H9 (cell line): ENCODE results near the gene NET1. TPM values are rescaled to one million over a fixed set of nuclear protein-coding genes. Genes with fewer than 3 reads are reported as not detected.
A peak's percentile ranks its signal among the peaks of the same experiment; 100 is the strongest.

Experiments used
- DNase-seq: peaks from one replicate; pipeline ENCODE4 v3.0.0-alpha.2; 2017
- H2AFZ ChIP-seq: one replicate; pipeline ENCODE4 v1.6.1; 2013; ENCODE audit warnings: mild to moderate bottlenecking, low read length, control low read depth, moderate library complexity
- H2AK5ac ChIP-seq: 2 replicates; pipeline ENCODE4 v1.6.1; 2013; ENCODE audit warnings: low read length, control low read depth, mixed read lengths; ENCODE audit not compliant: insufficient read length
- H2BK120ac ChIP-seq: one replicate; pipeline ENCODE4 v1.6.1; 2013; ENCODE audit warnings: low read depth, mild to moderate bottlenecking, low read length, control low read depth, inconsistent platforms; ENCODE audit not compliant: poor library complexity, severe bottlenecking
- H2BK12ac ChIP-seq: 2 replicates; pipeline ENCODE4 v1.6.1; 2013; ENCODE audit warnings: low read length, control low read depth, mixed read lengths, low read depth; ENCODE audit not compliant: insufficient read length
- H2BK15ac ChIP-seq: 2 replicates; pipeline ENCODE4 v1.6.1; 2013; ENCODE audit warnings: low read depth, low read length, control low read depth
- H2BK20ac ChIP-seq: one replicate; pipeline ENCODE4 v1.6.1; 2013; ENCODE audit warnings: low read depth, mild to moderate bottlenecking, low read length, control low read depth, inconsistent platforms; ENCODE audit not compliant: poor library complexity, severe bottlenecking
- H2BK5ac ChIP-seq: 2 replicates; pipeline ENCODE4 v1.6.1; 2013; ENCODE audit warnings: low read length, control low read depth, mixed read lengths; ENCODE audit not compliant: insufficient read length
- H3K14ac ChIP-seq: 2 replicates; pipeline ENCODE4 v1.6.1; 2013; ENCODE audit warnings: low read length, control low read depth; ENCODE audit not compliant: insufficient read depth
- H3K18ac ChIP-seq: 2 replicates; pipeline ENCODE4 v1.6.1; 2013; ENCODE audit warnings: low read depth, mild to moderate bottlenecking, mixed read lengths, low read length, control low read depth; ENCODE audit not compliant: insufficient read length
- H3K23ac ChIP-seq: 2 replicates; pipeline ENCODE4 v1.6.1; 2013; ENCODE audit warnings: low read length, control low read depth, mixed read lengths, low read depth; ENCODE audit not compliant: insufficient read length
- H3K23me2 ChIP-seq: 2 replicates; pipeline ENCODE4 v1.6.1; 2013; ENCODE audit warnings: low read depth, mild to moderate bottlenecking, mixed read lengths, low read length, control low read depth; ENCODE audit not compliant: insufficient read length, poor library complexity, severe bottlenecking
- H3K27ac ChIP-seq: 2 replicates; pipeline ENCODE4 v1.5.1; 2013; ENCODE audit warnings: low read length, control low read depth, mixed read lengths, low read depth; ENCODE audit not compliant: insufficient read length
- H3K27me3 ChIP-seq: 2 replicates; pipeline ENCODE4 v1.6.1; 2013; ENCODE audit warnings: low read length, control low read depth, inconsistent platforms; ENCODE audit not compliant: insufficient read depth
- H3K4ac ChIP-seq: 2 replicates; pipeline ENCODE4 v1.6.1; 2013; ENCODE audit warnings: low read depth, mild to moderate bottlenecking, control low read depth, inconsistent platforms, low read length, moderate library complexity
- H3K4me1 ChIP-seq: 2 replicates; pipeline ENCODE4 v1.6.1; 2013; ENCODE audit warnings: low read length, control low read depth, inconsistent platforms; ENCODE audit not compliant: insufficient read depth
- H3K4me2 ChIP-seq: 2 replicates; pipeline ENCODE4 v1.6.1; 2013; ENCODE audit warnings: low read length, control low read depth, mixed read lengths; ENCODE audit not compliant: insufficient read length, insufficient read depth
- H3K56ac ChIP-seq: 2 replicates; pipeline ENCODE4 v1.6.1; 2013; ENCODE audit warnings: low read depth, mild to moderate bottlenecking, mixed read lengths, low read length, control low read depth; ENCODE audit not compliant: insufficient read length
- H3K79me1 ChIP-seq: 2 replicates; pipeline ENCODE4 v1.6.1; 2013; ENCODE audit warnings: low read depth, mild to moderate bottlenecking, moderate library complexity, low read length, control low read depth, inconsistent platforms; ENCODE audit not compliant: insufficient read depth, poor library complexity, severe bottlenecking
- H3K79me2 ChIP-seq: 2 replicates; pipeline ENCODE4 v1.6.1; 2013; ENCODE audit warnings: low read length, control low read depth, inconsistent platforms; ENCODE audit not compliant: insufficient read depth
- H3K9ac ChIP-seq: 2 replicates; pipeline ENCODE4 v1.6.1; 2013; ENCODE audit warnings: low read length, control low read depth, mixed read lengths; ENCODE audit not compliant: insufficient read length; ENCODE audit errors: extremely low read depth
- H3K9me3 ChIP-seq: one replicate; pipeline ENCODE4 v1.6.1; 2013; ENCODE audit warnings: low read depth, low read length, inconsistent platforms; ENCODE audit not compliant: control insufficient read depth
- H3T11ph ChIP-seq: one replicate; pipeline ENCODE4 v1.6.1; 2013; ENCODE audit warnings: mild to moderate bottlenecking, low read length, control low read depth, inconsistent platforms
- H4K20me1 ChIP-seq: one replicate; pipeline ENCODE4 v1.6.1; 2013; ENCODE audit not compliant: control insufficient read depth, insufficient read length, insufficient read depth
- H4K5ac ChIP-seq: 2 replicates; pipeline ENCODE4 v1.6.1; 2013; ENCODE audit warnings: low read depth, mild to moderate bottlenecking, mixed read lengths, low read length, control low read depth; ENCODE audit not compliant: insufficient read length
- H4K8ac ChIP-seq: replicated peaks from 2 replicates; pipeline ENCODE4 v1.6.1; 2013; ENCODE audit warnings: low read length, control low read depth, mixed read lengths, low read depth; ENCODE audit not compliant: insufficient read length
- H4K91ac ChIP-seq: 2 replicates; pipeline ENCODE4 v1.6.1; 2013; ENCODE audit warnings: low read depth, mild to moderate bottlenecking, moderate library complexity, mixed read lengths, low read length, control low read depth; ENCODE audit not compliant: insufficient read length
- H3K27ac Mint-ChIP-seq, 3 experiments: 2 replicates in 2 of 3; 3 replicates in 1 of 3; pipeline ENCODE4 v1.8.0; 2020 to 2021; ENCODE audit warnings: mixed read lengths in 3 of 3, mild to moderate bottlenecking in 1 of 3, moderate library complexity in 1 of 3
- H3K27me3 Mint-ChIP-seq: 2 replicates; pipeline ENCODE4 v1.8.0; 2021; ENCODE audit warnings: low read depth, mild to moderate bottlenecking, moderate library complexity, mixed read lengths
- H3K36me3 Mint-ChIP-seq, 3 experiments: 2 replicates in 2 of 3; 3 replicates in 1 of 3; pipeline ENCODE4 v1.8.0; 2020 to 2021; ENCODE audit warnings: low read depth in 3 of 3, mixed read lengths in 3 of 3; ENCODE audit not compliant: insufficient read depth in 1 of 3
- H3K4me1 Mint-ChIP-seq, 2 experiments: 2 replicates each; pipeline ENCODE4 v1.8.0; 2020; ENCODE audit warnings: mixed read lengths in 2 of 2
- H3K4me3 Mint-ChIP-seq, 2 experiments: 2 replicates in 1 of 2; 3 replicates in 1 of 2; pipeline ENCODE4 v1.8.0; 2020 to 2021; ENCODE audit warnings: mild to moderate bottlenecking in 2 of 2, mixed read lengths in 2 of 2, moderate library complexity in 1 of 2
- H3K9me3 Mint-ChIP-seq, 2 experiments: 2 replicates in 1 of 2; 3 replicates in 1 of 2; pipeline ENCODE4 v1.8.0; 2020; ENCODE audit warnings: mild to moderate bottlenecking in 2 of 2, mixed read lengths in 2 of 2, moderate library complexity in 1 of 2
- CTCF ChIP-seq: fragments of 200-600 bp; sonication (generic); conservative IDR thresholded peaks from 3 replicates; pipeline ENCODE4 v1.8.0; 2021; ENCODE audit warnings: antibody characterized with exemption, mild to moderate bottlenecking
- WGBS: extraction: QIAGEN DNeasy Blood & Tissue Kit; methylation state at CpG from one replicate; pipeline ENCODE4 v1.1.7; 2013; ENCODE audit warnings: missing lambda C conversion rate, low lambda C conversion rate, mixed read lengths; ENCODE audit not compliant: insufficient read length; ENCODE audit errors: extremely low coverage; 5-methylcytosine and 5-hydroxymethylcytosine counted together
- total RNA-seq: library from RNA; stranded (reverse); gene quantifications from 2 replicates; pipeline ENCODE4 v1.2.1, GENCODE V29; 2021

NET1 gene
- total RNA-seq, 1 experiment from 2014 or later: 50.6 TPM

- no CpG with 5 or more reads among the region's 19 CpGs for WGBS
- peaks cover 5 to 12% of the 10 kb centered on the region in 2 experiments for H3K4me1 Mint-ChIP-seq
- H3K23ac ChIP-seq: no peak overlapping the region
- H3K79me1 ChIP-seq: no peaks in the 10 kb centered on the region
- H2BK120ac ChIP-seq: no peak overlapping the region
- no peak overlapping the region for H2BK12ac ChIP-seq
- H3K27ac ChIP-seq: no peak overlapping the region
- no peaks in the 10 kb centered on the region for H3K9me3 ChIP-seq
- H4K91ac ChIP-seq: no peak overlapping the region
- DNase-seq: no peak
- H2AK5ac ChIP-seq: no peak overlapping the region
- H2BK15ac ChIP-seq: no peak overlapping the region; the same call in 1 of the 2 replicates
- H3K23me2 ChIP-seq: no peaks in the 10 kb centered on the region
- no peak overlapping the region for H4K8ac ChIP-seq
- no peaks in the 10 kb centered on the region; a peak in 1 of 7 replicates for H3K36me3 Mint-ChIP-seq
- H3K14ac ChIP-seq: no peak overlapping the region; the same call in 1 of the 2 replicates
- no peak overlapping the region for H3K9ac ChIP-seq
- H3K4ac ChIP-seq: no peak overlapping the region
- peaks cover 2% of the 10 kb centered on the region for H3K27me3 Mint-ChIP-seq
- no peak overlapping the region for H2BK20ac ChIP-seq
- TF ChIP-seq CTCF: no peak
- H3T11ph ChIP-seq: no peak overlapping the region
- H2BK5ac ChIP-seq: no peak overlapping the region
- H3K9me3 Mint-ChIP-seq: no peaks in the 10 kb centered on the region
- no peak overlapping the region for H2AFZ ChIP-seq
- H3K79me2 ChIP-seq: no peaks in the 10 kb centered on the region
- no peak overlapping the region for H3K4me3 Mint-ChIP-seq
- H3K56ac ChIP-seq: no peak overlapping the region
- H3K18ac ChIP-seq: peak overlapping the region; percentile 68
- no peak overlapping the region for H3K4me2 ChIP-seq
- H3K27me3 ChIP-seq: no peaks in the 10 kb centered on the region
- H4K5ac ChIP-seq: no peak overlapping the region
- H4K20me1 ChIP-seq: no peaks in the 10 kb centered on the region
- H3K4me1 ChIP-seq: no peaks in the 10 kb centered on the region; the same call in 1 of the 2 replicates
- no peak overlapping the region for H3K27ac Mint-ChIP-seq
Observed at GRCh38 chr10:5506751-5507648, 94.6 kb downstream of the NET1 start.
